ENCODE results near the gene OR6C70.

Gene OR6C70

DNA sequence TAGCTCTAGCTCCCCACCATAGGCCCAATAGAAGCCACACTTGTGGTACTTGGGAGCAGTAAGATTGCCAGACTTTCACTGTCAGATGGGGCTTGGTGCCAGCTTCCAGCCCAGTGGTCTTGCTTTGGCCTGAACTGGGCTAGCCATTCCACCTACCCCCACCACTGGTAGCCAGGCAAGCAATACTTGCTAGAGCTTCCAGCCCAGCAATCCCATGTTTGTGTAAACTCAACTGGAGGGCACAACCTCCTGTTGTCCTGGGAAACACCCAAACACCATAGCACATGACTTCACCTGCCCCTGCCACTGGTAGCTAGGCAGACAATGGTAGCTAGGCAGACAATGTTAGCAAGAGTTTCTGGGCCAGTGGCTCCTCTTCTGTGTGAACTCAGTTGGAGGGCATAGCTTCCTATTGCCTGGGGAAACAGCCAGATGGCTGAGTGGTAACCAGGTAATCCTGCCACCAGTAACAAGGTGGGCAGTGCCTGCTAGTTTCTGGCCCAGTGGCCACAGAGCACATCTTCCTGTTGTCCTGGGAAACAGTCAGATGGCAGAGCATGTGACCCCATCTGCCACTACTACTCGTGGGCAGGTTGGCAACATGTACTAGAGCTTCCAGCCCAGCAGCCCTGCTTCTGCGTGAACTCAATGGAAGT is 49.5 kb downstream of the OR6C70 start:
- no peak overlapping the region for H3K4me3 ChIP-seq (ENCODE audit: low read depth, low read length)
- TF ChIP-seq, protein P1, sequence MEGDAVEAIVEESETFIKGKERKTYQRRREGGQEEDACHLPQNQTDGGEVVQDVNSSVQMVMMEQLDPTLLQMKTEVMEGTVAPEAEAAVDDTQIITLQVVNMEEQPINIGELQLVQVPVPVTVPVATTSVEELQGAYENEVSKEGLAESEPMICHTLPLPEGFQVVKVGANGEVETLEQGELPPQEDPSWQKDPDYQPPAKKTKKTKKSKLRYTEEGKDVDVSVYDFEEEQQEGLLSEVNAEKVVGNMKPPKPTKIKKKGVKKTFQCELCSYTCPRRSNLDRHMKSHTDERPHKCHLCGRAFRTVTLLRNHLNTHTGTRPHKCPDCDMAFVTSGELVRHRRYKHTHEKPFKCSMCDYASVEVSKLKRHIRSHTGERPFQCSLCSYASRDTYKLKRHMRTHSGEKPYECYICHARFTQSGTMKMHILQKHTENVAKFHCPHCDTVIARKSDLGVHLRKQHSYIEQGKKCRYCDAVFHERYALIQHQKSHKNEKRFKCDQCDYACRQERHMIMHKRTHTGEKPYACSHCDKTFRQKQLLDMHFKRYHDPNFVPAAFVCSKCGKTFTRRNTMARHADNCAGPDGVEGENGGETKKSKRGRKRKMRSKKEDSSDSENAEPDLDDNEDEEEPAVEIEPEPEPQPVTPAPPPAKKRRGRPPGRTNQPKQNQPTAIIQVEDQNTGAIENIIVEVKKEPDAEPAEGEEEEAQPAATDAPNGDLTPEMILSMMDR (IDR thresholded peaks at IDR 0.05; ENCODE audit: low read depth, low read length) = no peak
- DNase-seq (ENCODE audit: low read depth, low spot score) = no peak
- in situ Hi-C loops (cut with HindIII; ENCODE audit: low sequenced_read_pairs) = no loop called here
